T1000 (cell line): Measurements from ENCODE around the gene WDR7.

Experiments used
- DNase-seq: peaks from one replicate; lab custom pipeline; 2025; ENCODE audit warnings: mixed read lengths; lab: John Stamatoyannopoulos, UW

Gene WDR7

GRCh38 chr18:56804395-56804794 lies 153.2 kb downstream of the WDR7 start:
- DNase-seq: no peak

GRCh38 chr18:56807901-56808300 lies 156.7 kb downstream of the WDR7 start:
- no peak for DNase-seq

GRCh38 chr18:56812674-56813073 lies 161.5 kb downstream of the WDR7 start:
- DNase-seq: no peak

- DNase-seq: peak; percentile 8
These were observed 164.8 kb downstream of the WDR7 start for GRCh38 chr18:56815926-56816325.

GRCh38 chr18:56823986-56824565 lies 172.9 kb downstream of the WDR7 start:
- no peak for DNase-seq

- DNase-seq: no peak
These were observed 174.2 kb downstream of the WDR7 start for GRCh38 chr18:56825321-56825720.

- DNase-seq: no peak
These were observed 174.7 kb downstream of the WDR7 start for GRCh38 chr18:56825878-56826277.

GRCh38 chr18:56831988-56832387 lies 180.8 kb downstream of the WDR7 start:
- no peak for DNase-seq

- no peak for DNase-seq
These were observed 184.2 kb downstream of the WDR7 start for GRCh38 chr18:56835331-56835730.

- no peak for DNase-seq
These were observed 185.0 kb downstream of the WDR7 start for GRCh38 chr18:56836173-56836572.

GRCh38 chr18:56841836-56842235 lies 190.7 kb downstream of the WDR7 start:
- DNase-seq: no peak

GRCh38 chr18:56843241-56843640 lies 192.1 kb downstream of the WDR7 start:
- no peak for DNase-seq

GRCh38 chr18:56844556-56844955 lies 193.4 kb downstream of the WDR7 start:
- DNase-seq: no peak

- DNase-seq: no peak
These were observed 200.6 kb downstream of the WDR7 start for GRCh38 chr18:56851774-56852173.

- DNase-seq: no peak
These were observed 202.8 kb downstream of the WDR7 start for GRCh38 chr18:56853961-56854360.

- DNase-seq: no peak
These were observed 210.1 kb downstream of the WDR7 start for GRCh38 chr18:56861244-56861643.

GRCh38 chr18:56869189-56869777 lies 218.1 kb downstream of the WDR7 start:
- DNase-seq: no peak

GRCh38 chr18:56870982-56871381 lies 219.8 kb downstream of the WDR7 start:
- DNase-seq: no peak

GRCh38 chr18:56872140-56872539 lies 221.0 kb downstream of the WDR7 start:
- no peak for DNase-seq

GRCh38 chr18:56873441-56874140 lies 222.4 kb downstream of the WDR7 start:
- no peak for DNase-seq

GRCh38 chr18:56878711-56879110 lies 227.6 kb downstream of the WDR7 start:
- DNase-seq: no peak

GRCh38 chr18:56884511-56884910 lies 233.4 kb downstream of the WDR7 start:
- DNase-seq: no peak

- no peak for DNase-seq
These were observed 237.8 kb downstream of the WDR7 start for GRCh38 chr18:56888978-56889377.

- no peak for DNase-seq
These were observed 238.5 kb downstream of the WDR7 start for GRCh38 chr18:56889621-56890020.
